Neural crest cell (in vitro differentiated cells): ENCODE data around the gene CWC27. TPM values are rescaled to one million over a fixed set of nuclear protein-coding genes. Genes with fewer than 3 reads are reported as not detected.
"Not testable (repeated sequence)": the region's sequence is repeated elsewhere in the genome, so short reads cannot be mapped to it uniquely, and the experiment has no call there.

Source experiments
- DNase-seq: peaks from one replicate; pipeline ENCODE4 v3.0.0; 2021; ENCODE audit warnings: low read depth, mixed read lengths, low spot score
- H3K27ac Mint-ChIP-seq: one replicate; pipeline ENCODE4 v1.8.0; 2021; ENCODE audit warnings: mild to moderate bottlenecking, mixed read lengths; ENCODE audit not compliant: unreplicated experiment
- H3K27me3 Mint-ChIP-seq: 2 replicates; pipeline ENCODE4 v1.8.0; 2021; ENCODE audit warnings: low read depth, mild to moderate bottlenecking, mixed read lengths
- H3K36me3 Mint-ChIP-seq: 2 replicates; pipeline ENCODE4 v1.8.0; 2021; ENCODE audit warnings: low read depth, mild to moderate bottlenecking, mixed read lengths
- H3K4me1 Mint-ChIP-seq: 2 replicates; pipeline ENCODE4 v1.8.0; 2021; ENCODE audit warnings: mixed read lengths
- H3K4me3 Mint-ChIP-seq: one replicate; pipeline ENCODE4 v1.8.0; 2021; ENCODE audit warnings: mild to moderate bottlenecking, mixed read lengths
- H3K9me3 Mint-ChIP-seq: 2 replicates; pipeline ENCODE4 v1.8.0; 2021; ENCODE audit warnings: mixed read lengths
- CTCF ChIP-seq: fragments of 200-600 bp; sonication (generic); conservative IDR thresholded peaks from 2 replicates; pipeline ENCODE4 v1.5.0; 2021; ENCODE audit warnings: antibody characterized with exemption, mild to moderate bottlenecking
- total RNA-seq: library from RNA; stranded (reverse); gene quantifications from 2 replicates; pipeline ENCODE4 v1.2.1, GENCODE V29; 2021

The CWC27 gene
- total RNA-seq, 1 donor from 2014 or later = 29.4 TPM

DNA sequence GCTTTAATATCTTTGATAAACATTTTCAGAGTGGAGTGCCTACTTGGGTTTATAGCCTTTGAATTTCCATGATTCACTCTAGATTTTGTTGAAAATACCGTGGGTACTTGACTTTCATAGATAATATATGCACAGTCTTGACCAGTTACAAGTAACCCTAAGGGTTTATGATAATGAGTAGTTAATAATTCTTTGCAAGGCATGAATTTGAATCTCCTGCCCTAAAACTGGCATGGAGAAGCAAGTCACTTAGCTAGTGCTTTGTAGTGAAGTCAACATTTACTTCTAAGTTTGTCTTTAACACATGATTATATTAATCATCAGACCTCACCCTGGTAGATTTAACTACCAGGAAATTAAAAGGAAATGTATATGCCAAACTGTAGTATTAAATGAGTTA lies 115.8 kb downstream of the CWC27 start:
- H3K27me3 Mint-ChIP-seq = no peaks in the 10 kb centered on the region
- TF ChIP-seq CTCF = no peak
- no peak overlapping the region for H3K4me3 Mint-ChIP-seq
- no peaks in the 10 kb centered on the region for H3K4me1 Mint-ChIP-seq
- no peak for DNase-seq
- H3K9me3 Mint-ChIP-seq = peaks cover 5% of the 10 kb centered on the region
- H3K36me3 Mint-ChIP-seq = peaks cover 2% of the 10 kb centered on the region
- no peak overlapping the region for H3K27ac Mint-ChIP-seq

DNA sequence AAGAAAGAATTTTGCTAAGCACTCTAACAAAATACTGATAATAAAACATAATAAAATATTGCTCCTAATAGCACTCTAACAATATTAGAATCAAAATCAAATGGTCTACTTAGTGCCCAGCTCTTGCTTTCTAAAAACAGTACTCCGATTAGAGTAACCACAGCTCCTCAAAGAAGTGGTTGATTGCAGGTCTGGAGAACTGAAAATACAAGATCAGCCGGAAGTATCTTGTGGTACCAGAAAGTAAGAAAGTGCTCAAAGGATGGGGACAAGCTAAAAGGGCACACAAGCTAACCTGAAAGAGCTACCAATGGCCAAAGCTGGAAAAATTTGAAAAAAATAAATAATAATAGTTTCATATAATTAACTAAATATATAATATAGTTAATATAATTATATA lies 119.2 kb downstream of the CWC27 start:
- Mint-ChIP-seq H3K36me3 (no peaks in the 10 kb centered on the region), H3K4me1 (no peaks in the 10 kb centered on the region), H3K9me3 (no peaks in the 10 kb centered on the region), H3K27ac (no peak overlapping the region), H3K4me3 (no peak overlapping the region), H3K27me3 (no peaks in the 10 kb centered on the region)
- TF ChIP-seq CTCF = no peak
- DNase-seq = no peak

DNA sequence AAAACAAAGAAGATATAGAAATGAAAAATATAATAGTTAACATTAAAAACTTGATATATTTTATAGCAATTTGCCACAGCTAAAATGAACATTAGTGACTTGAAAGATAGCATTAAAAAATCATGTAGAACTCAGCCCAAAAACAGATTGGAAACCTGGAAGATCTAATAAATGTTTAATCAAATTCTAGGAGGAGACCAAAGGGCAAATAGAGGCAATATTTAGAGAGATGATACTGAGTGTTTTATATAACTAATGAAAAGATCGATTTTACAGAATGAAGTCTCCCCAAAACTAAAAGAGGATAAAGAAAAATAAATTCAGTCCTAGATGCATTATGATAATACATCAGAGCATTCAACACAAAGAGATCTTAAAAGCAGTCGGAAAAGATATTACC lies 127.0 kb downstream of the CWC27 start:
- Mint-ChIP-seq H3K27ac (no peak overlapping the region), H3K9me3 (no peaks in the 10 kb centered on the region), H3K4me3 (no peak overlapping the region), H3K36me3 (peaks cover 20% of the 10 kb centered on the region), H3K4me1 (no peaks in the 10 kb centered on the region), H3K27me3 (no peaks in the 10 kb centered on the region)
- no peak for DNase-seq
- no peak for TF ChIP-seq CTCF

DNA sequence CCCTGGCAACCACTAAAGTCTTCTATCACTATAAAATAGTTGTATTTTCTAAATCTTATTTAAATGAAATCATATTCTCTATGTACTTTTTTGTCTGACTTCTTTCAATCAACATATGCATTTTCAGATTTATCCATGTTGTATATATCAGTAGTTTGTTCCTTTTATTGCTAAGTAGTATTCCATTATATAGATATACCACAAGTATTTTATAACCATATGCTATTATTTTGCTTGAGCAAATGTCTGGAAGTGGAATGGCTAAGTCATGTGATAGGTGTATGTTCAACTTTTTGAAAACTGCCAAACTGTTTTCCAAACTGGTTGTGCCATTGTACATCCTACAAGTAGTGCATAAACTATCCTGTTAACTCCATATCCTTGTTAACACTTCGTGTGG lies 131.1 kb downstream of the CWC27 start:
- Mint-ChIP-seq H3K4me3 (no peak overlapping the region), H3K36me3 (peaks cover 30% of the 10 kb centered on the region), H3K4me1 (no peaks in the 10 kb centered on the region), H3K27me3 (no peaks in the 10 kb centered on the region), H3K9me3 (no peaks in the 10 kb centered on the region), H3K27ac (no peak overlapping the region)
- DNase-seq = no peak
- no peak for TF ChIP-seq CTCF

- H3K4me1 Mint-ChIP-seq = no peaks in the 10 kb centered on the region
- peaks cover 2% of the 10 kb centered on the region for H3K9me3 Mint-ChIP-seq
- no peaks in the 10 kb centered on the region for H3K27me3 Mint-ChIP-seq
- H3K27ac Mint-ChIP-seq = no peak overlapping the region
- no peak for DNase-seq
- H3K36me3 Mint-ChIP-seq = peaks cover 32% of the 10 kb centered on the region
- no peak for TF ChIP-seq CTCF
- H3K4me3 Mint-ChIP-seq = no peak overlapping the region
Observed at GRCh38 chr5:64900618-64901017, 131.9 kb downstream of the CWC27 start.

DNA sequence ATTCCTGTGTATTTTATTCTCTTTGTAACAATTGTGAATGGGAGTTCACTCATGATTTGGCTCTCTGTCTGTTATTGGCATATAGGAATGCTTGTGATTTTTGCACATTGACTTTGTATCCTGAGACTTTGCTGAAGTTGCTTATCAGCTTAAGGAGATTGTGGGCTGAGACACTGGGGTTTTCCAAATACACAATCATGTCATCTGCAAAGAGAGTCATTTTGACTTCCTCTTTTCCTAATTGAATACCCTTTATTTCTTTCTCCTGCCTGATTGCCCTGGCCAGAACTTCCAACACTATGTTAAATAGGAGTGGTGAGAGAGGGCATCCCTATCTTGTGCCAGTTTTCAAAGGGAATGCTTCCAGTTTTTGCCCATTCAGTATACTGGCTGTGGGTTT lies 138.7 kb downstream of the CWC27 start:
- H3K4me3 Mint-ChIP-seq, H3K4me1 Mint-ChIP-seq, H3K9me3 Mint-ChIP-seq, H3K27me3 Mint-ChIP-seq, DNase-seq, H3K27ac Mint-ChIP-seq: not testable (repeated sequence)
- peaks cover 46% of the 10 kb centered on the region for H3K36me3 Mint-ChIP-seq
